Raji (cell line): ENCODE results near the gene UMAD1.

Experiments used
- POLR2A ChIP-seq: IDR thresholded peaks from 2 replicates; pipeline ENCODE4 v1.6.1; 2011; ENCODE audit warnings: low read depth, low read length, control low read depth; ENCODE audit not compliant: insufficient read depth

Gene UMAD1

GRCh38 chr7:7913504-7913903, 273.0 kb downstream of the UMAD1 start:
- TF ChIP-seq POLR2A: no peak

GRCh38 chr7:7914547-7914946, 274.0 kb downstream of the UMAD1 start:
- TF ChIP-seq POLR2A: no peak

GRCh38 chr7:7916064-7916463, 275.5 kb downstream of the UMAD1 start:
- TF ChIP-seq POLR2A: no peak

GRCh38 chr7:7917593-7917992, 277.0 kb downstream of the UMAD1 start:
- no peak for TF ChIP-seq POLR2A

GRCh38 chr7:7918736-7919448, 278.3 kb downstream of the UMAD1 start:
- TF ChIP-seq POLR2A: no peak

- no peak for TF ChIP-seq POLR2A
Observed at GRCh38 chr7:7919449-7919945, 278.9 kb downstream of the UMAD1 start.

- no peak for TF ChIP-seq POLR2A
Observed at GRCh38 chr7:7920056-7920455, 279.5 kb downstream of the UMAD1 start.

GRCh38 chr7:7920481-7920880, 279.9 kb downstream of the UMAD1 start:
- no peak for TF ChIP-seq POLR2A

GRCh38 chr7:7921830-7922229, 281.3 kb downstream of the UMAD1 start:
- TF ChIP-seq POLR2A: no peak

GRCh38 chr7:7922684-7923385, 282.3 kb downstream of the UMAD1 start:
- no peak for TF ChIP-seq POLR2A

- no peak for TF ChIP-seq POLR2A
Observed at GRCh38 chr7:7923818-7924217, 283.3 kb downstream of the UMAD1 start.

- no peak for TF ChIP-seq POLR2A
Observed at GRCh38 chr7:7924303-7924702, 283.8 kb downstream of the UMAD1 start.
